IPS-NIHi7 (cell line): Measurements from ENCODE around the gene DNAH17.

ENCODE experiments used
- DNase-seq: peaks from one replicate; pipeline ENCODE4 v3.0.0; 2012; ENCODE audit warnings: mixed read lengths; ENCODE audit errors: extremely low spot score

Gene DNAH17

DNA sequence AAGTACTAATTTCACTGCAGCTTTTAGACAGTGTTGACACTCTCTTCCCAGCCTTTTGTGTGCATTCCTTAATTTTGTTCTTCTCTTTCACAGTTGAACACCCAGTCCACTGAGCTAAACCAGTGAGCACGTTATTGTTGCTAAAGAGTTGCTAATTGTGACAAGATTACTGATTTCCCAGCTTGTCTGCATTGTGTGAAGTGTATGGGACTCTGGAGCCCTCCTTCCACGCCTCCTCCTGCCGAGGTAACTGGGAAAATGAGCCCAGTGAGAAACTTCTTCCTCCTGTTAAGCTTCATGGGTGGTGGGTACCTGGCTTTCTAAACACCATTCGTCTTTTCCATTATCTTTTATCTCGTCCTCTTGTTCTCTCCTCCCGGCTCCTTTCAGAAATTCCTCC is 29.8 kb upstream of the DNAH17 start:
- DNase-seq, result no peak

DNA sequence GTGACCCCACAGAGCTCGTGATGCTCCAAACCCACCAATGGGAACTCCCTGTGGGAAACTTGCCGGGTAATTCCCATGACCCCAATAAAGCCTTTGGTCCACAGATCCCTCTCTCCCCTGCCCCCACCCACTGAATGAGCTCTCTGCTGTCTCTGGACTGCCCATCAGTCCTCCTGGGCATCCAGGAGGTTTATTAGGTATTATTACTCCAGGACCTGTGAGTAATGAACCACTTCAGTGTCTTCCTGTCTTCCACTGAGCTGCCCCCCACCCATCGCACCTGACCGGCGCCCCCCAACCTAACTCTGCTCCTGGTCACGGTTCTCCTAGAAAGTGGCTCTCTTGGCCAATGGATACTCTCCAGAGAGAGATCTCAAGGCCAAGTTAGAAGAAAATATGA is 28.7 kb upstream of the DNAH17 start:
- no peak for DNase-seq

DNA sequence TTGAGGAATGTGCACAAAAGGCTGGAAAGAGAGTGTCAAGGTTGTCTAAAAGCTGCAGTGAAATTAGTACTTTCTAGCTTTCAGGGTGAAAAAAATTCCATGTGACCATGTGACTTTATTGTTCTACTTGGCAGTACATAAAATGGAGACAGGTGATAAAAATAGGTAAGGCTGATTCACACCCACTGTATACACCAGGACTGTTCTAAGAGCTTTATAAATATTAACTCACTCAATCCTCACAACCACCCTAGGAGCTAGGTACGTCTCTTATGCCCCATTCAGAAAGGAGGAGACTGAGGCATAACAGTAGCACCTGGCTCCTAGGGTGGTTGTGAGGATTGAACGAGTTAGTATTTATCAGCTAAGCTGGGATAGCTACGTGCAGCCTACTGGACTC is 28.2 kb upstream of the DNAH17 start:
- DNase-seq, result no peak

DNA sequence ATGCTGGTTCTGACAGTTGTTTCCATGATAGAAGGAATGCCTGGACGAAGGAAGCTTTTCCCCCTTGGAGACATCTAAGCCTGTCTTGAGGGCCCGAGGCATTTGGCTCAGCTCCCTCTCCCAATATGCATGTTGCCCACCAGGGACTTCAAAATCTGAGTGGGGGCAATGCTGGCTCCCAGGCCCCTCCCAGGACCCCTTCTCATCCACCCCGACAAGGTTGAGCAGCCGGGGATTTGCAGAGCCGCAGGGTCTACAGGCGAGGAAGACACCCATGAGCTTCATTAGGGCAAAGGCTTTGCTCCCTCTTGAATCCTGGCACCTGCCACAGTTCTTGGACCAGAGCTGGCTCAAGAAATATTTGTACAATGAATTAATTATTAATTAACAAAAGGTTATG is 25.1 kb upstream of the DNAH17 start:
- DNase-seq, result no peak

DNA sequence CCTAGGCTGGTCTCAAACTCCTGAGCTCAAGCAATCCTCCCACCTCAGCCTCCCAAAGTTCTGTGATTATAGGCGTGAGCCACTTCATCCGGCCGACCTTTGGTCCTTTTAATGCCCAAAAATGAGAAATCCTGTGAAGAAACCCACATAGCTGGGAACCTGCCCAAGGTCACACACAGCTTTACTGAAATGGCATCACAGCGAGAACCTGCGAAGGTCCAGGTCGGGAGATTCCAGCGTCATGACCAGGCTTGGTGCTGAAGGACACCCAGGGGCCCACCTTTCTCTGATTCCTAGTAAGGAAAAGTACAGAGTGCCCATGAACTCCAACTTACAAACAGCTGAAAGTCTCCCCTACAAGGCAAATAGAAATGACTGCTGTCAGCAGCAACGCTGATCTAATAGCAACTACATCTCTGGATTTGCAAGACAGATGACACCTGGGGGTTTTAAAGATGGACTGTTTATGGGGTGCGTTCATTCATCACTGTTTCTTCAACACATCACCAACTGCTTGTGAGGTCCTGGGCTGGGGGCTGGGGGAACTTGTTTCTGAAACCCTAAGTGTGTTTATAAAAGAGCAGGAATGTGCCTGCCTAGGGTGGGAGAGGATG is 24.5 kb upstream of the DNAH17 start:
- no peak for DNase-seq

DNA sequence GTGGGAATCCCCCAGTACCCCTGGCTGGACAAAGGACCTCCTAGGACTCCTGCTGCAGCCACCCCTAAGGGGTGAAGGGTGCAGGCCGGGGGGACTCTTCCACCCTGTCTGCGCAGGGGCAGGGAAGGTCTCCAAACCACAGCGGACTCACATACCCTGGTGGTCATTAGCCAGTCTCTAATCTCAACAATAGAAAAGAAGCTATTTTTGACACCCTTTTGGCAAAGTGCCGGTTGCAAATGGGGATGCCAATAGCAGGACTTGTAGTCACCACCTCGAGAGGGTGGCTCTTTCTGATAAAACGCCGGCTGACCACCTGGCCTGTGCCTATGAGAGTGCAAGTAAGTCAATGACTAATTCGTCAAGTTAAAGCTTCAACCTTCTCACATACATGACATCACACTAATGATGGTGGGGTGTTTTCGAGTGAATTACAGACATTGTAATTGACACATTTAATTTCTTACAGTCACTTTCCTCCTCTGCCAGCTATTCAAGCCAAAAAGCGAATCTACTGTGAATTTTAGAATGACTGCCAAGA is 23.1 kb upstream of the DNAH17 start:
- no peak for DNase-seq

DNA sequence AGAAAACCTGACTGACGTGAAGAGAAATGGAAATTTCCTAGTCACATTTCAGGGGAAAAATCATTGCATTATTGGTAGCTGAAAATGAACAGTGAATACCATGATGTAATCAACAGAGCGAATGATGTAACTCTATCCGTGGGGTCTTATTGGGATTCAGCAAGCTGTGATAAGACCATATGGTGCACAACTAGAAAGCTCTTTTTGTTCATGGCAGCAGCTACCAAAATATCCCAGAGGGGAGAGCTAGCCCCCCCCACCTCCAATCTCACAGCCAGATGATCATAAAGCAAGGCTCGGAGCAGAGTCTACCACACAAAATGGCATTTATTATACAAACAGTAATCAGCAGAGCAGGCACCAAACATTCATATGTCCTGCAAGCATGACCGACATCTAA is 22.2 kb upstream of the DNAH17 start:
- DNase-seq, result no peak

DNA sequence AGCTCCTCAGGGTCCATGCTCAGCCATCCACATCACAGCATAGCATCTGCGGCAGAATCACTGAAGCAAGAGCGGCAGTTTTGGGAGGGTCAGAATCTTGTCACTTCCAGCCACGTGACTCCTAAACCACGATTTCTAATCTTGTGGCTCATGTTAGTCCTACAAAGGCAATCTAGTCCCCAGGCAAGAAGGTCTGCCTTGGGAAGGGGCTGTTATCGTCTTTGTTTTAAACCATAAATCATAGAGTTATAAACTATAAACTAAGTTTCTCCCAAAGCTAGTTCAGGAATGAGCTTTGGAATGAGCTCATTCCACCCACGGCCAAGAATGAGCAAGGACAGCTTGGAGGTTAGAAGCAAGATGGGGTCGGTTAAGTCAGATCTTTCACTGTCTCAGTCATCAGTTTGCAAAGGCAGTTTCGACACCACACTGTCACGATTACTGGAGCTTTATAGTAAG is 20.8 kb upstream of the DNAH17 start:
- no peak for DNase-seq

DNA sequence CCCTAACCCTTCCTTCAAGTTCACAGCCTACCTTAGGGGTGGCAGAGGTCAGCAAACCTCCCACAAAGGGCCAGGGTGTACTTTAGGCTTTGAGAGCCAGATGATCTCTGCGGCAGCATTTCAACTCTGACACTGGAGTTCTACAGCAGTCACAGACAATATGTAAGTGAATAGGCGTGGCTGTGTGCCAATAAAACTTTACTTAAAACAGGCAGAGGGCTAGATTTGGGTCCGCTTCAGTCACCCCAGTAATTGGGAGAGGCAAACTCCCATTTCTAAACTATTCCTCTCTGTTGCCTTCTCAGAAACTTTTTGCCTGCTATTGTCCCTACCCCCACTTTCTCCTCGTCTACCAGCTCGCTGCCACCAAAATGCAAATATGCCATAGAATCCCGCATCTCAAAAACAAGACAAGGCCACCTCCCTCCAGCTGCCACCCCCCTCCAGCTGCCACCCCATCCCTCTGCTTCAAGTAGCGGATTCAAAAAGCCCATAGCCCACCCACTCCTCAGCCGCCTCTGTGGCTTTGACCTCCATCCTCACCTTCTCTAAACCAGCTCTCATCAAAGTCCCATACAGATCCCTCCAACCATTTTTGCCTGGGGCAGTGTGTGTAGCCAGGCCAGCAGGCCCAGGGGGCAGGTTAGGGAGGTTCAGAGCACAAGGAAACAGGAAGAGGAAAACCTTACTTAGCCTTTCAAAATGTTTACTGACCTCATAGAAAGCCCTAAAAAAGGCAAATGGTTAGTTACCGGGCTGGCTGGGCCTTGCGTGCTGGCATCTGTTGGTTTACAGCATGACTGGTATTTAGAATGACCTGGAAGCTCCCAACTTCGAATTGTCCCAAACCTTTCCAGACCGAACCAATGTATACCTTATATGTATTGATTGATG is 19.9 kb upstream of the DNAH17 start:
- DNase-seq, result no peak

DNA sequence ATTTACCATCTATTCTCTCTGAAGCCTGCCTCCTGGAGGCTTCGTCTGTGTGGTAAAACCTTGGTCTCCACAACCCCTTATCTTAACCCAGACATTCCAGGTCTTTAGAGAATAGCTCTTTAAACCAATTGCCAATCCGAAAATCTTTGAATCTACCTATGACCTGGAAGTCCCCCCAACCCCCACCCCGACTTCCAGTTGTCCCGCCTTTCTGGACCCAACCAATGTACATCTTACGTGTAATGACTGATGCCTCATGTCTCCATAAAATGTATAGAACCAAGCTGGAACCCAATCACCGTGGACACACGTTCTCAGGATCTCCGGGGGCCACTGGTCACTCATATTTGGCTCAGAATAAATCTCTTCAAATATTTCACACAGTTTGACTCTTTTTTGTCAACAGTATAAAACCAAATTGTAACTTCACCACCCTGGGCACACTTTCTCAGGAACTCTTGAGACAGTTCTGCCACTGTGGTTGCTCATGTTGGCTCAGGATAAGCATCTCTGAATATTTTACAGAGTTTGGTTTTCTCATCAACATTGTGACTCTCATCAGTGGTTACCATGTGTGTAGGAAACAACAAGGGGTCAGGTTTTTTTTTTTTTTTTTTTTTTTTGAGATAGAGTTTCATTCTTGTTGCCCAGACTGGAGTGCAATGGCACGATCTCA is 18.1 kb upstream of the DNAH17 start:
- DNase-seq, result no peak

DNA sequence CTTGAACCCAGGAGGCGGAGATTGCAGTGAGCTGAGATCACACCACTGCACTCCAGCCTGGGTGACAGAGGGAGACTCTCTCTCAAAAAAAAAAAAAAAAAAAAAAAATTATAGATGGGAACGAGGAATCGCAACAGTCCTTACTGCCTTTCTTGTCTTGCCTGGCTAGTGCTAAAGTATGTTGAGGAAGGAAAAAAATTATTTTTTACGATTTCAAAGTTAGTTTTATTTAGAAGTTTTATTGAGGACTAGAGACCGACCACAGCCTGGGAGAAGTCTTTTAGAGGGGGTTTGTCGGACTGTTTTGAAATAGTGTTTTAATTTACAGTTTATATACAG is 15.8 kb upstream of the DNAH17 start:
- no peak for DNase-seq

DNA sequence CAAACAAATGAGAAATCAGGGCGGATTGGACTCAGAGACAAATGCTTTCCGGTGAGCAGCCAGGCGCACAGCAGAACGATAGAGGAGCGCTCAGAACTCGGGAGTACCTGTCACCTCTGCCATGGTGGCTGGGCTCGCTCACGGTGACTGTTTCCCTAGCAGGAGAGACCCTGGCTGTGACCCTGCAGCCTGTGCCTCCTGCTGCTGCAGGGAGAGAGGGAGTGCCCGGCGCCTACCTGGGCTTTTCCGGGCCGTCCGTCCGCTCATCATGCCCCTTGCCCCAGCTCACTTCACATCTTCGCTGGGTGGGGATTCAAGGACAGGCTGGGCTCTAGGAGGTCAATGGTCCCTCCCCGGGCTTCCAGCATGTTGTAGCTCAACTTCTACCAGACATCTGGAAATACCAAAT is 14.1 kb upstream of the DNAH17 start:
- no peak for DNase-seq

DNA sequence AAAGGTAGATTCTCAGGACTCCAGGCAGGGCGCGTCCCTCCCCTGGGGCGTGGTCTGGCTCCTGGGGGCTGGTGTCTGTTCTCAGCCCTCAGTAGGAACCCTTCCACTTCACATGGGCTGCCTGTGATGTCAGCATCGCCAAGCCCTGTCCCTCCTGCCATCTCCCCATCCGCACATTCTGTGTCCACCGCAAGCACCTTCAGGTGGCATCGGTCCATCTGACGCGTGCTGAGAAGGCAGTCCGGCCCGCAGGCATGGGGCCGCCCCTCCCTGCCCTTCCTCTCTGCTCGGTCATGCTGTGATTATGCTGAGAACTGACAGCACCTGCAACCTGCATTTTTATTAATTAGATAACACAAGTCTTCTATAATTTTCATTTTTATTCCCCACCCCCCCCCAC is 12.7 kb upstream of the DNAH17 start:
- no peak for DNase-seq

DNA sequence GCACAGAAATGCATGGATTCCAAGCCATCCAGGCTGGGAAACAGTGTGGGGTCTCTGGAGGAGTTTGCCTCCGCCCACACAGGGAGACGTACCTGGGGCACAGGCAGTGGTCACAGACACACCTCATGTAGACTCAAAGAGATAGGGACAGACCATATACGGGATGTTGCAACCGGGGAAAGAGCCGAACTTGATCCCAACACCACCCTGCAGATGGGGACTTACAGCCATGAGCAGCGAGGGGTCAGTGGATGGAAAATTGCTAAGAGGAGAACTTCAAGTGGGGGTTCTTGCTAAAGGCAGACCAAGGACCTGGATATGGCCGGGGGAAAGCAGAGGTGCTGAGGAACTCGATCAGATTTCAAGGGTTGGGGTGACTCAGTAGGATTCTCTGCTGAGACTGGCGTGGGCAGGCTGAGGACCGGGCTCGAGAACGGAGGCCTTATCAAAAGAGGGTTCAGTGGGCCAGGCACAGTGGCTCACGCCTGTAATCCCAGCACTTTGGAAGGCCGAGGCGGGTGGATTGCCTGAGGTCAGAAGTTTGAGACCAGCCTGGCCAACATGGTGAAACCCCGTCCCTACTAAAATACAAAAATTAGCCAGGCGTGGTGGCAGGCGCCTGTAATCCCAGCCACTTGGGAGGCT is 12.0 kb upstream of the DNAH17 start:
- DNase-seq, result no peak

DNA sequence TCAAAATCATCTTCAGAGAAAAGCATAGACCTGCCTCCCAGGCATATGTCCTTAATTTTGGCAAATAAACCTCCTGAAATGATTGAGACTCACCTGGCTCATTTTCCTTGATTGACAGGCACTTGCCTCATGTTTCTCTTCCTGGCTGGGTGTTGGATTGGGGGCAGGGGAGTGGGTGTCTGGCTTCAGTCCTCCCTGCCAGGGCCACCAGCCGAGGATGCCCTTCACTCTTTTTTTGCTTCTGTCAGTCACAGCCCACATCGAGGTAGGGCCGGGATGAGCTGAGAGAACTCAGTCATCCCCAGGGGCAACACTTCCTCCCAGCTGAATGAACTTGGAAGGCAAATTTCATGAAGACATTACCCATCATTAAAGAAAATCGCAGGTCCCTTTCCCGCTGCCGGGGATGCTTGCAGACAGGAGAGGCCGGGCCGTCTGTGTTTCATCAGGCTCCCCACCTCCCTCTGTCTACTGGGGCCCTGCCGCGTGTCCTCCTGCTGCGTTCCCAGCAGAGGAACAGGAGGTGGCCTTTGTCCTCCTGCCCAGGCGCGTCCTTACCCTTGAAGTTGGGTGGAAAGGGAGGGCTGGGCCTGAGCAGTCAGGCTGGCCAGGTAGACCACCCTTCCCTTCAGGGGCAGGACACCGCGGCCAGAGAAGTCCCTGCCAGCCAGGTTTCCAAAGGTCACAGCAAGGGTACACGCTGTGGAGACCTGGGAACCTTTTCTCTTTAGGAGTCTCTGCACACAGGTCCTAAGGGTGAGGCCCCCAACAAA is 11.2 kb upstream of the DNAH17 start:
- DNase-seq, result no peak

DNA sequence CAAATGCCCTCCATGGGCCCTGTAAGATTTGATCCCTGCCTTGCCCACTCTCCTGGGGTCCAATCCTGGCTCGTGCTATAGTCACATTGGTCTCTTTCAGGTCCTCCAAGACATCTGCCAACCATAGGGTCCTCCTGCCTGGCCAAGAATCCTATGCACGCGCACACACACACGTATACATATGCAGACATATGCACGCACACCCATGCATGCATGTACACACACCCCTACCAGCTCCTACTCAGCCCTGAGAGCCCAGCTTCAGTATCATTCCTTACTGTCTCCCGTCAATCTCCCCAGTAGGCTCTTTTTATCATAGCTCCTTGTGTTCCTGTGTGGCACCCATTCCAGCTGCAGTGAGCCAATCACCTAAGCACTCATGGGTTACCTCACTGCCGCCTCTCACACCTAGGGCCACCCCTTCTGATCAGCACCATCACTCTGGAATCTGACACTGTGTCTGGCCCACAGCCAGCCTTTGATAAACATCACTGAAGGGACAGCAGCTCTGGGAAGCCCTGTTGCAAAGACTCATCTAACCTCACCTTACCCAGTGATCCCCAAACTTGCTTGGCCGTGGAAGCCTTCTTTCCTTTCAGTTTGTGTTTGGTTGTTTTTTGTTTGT is 7.9 kb upstream of the DNAH17 start:
- no peak for DNase-seq

DNA sequence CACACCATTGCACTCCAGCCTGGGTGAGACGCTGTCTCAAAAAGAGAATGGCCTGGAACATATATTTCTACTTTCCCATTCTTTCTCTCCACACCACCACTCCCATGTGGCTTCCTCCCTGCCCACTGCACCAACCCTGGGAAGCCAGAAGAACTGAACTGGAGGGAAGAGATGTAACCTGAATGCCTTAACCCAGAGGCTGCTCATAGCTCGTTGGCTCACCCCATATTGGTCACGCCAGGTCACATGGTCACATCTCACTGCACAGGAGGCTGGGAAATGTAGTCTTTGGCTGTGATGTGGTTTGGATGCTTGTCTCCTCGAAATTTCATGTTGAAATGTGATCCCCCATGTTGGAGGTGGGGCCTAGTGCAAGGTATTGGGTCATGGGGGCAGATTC is 5.9 kb upstream of the DNAH17 start:
- DNase-seq, result peak; percentile 77

DNA sequence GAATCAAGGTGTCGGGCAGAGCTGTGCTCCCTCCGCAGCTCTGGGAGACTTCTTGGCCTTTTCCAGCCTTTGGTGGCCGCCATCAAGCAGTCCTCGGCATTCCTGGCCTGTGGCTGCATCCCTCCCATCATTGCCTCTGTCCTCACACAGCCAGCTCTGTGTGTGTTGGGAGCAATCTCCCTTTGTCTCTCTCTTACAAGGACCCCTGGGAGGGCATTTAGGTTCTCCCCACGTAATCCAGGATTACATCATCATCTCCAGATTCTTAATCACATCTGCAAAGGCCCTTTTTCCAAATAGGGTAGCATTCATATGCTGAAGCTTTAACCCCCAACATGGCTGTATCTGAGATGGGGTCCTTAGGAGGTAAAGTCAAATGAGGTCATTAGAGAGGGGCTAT is 4.1 kb upstream of the DNAH17 start:
- DNase-seq, result no peak

DNA sequence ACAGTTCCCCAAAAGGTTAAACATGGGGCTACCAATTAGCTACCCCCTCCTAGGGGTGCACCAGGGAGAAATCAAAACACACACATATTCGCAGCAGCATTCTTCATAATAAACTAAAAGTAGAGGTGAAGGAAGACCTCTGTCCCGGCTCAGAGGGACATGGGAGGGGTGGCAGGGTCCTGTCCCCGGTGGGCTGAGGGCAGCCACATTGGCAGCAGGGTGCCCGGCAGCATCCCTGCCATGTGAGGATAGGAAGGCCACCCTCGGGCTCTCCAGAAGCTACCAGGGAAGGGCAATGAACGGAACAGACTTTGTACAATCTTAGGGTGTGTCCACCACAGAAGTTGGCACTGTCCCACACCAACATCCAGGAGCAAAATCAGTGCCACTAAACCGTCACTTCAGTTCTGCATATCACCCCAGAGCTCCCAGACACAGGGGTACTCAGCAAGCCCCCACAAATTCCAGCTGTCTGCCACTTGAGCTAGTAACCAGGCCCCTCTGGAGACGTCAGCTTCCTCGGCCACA is 3.1 kb upstream of the DNAH17 start:
- no peak for DNase-seq

DNA sequence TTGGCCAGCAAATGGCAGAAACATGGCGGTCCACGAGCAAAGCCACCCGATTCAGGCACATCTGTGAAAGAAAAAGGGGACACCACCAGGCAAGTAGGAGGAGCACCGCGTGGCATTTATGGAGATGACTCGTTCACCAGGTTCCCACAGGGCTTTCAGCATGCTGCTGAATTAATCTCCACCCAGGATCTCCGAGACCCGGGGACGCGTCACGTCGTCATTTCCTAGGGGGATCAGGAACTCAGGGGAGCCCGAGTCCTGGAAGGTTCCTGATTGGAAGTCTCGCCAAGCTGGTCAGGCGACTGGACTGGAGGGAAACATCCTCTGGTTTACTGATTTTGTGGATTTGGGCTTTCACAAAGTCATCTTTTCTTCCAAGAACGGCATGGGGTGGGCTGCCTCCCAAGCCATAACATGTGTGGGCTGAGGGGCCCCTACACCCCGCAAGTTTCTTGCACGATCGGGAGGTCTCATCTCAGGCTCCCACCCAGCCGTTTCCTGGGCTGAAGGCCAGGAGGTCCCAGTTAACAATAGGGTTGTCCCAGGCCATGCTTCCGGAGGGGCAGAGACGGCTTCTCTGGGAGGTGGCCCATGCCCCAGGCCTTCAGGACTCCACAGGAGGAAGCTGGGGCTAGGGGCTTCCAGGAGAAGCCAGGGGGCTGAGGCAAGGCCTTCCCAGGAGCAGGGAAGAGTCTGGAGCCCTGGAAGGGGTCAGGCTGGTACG is 645 bp downstream of the DNAH17 start:
- DNase-seq, result no peak
